ENCODE measurements around the gene PIKFYVE.

The PIKFYVE gene

DNA sequence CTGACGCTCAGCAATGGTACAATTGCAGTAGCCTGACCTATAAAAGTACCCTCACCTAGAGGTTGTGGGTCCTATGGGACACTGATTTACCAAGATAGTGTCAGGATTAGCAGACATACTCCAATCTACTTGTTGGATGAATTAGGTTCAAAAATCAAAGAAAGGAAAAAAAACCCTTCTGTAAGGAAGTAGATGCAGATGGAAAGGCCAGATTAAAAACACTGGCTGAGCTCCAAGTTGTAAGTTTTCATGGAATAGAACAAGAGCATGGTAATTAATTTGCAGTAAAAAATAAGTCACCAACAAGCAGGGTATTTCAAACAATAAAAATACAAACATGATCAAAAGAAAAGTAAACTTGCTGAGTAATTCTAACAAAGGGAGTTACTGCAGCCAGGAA is 37.6 kb upstream of the PIKFYVE start:
- Histone ChIP-seq H3K9me3 (no peaks in the 10 kb centered on the region), H3K27ac (no peak overlapping the region), H3K27me3 (no peaks in the 10 kb centered on the region), H3K4me3 (no peak overlapping the region), H3K4me1 (no peaks in the 10 kb centered on the region), H3K36me3 (no peaks in the 10 kb centered on the region)
- no peak for DNase-seq
- TF ChIP-seq, protein P1, sequence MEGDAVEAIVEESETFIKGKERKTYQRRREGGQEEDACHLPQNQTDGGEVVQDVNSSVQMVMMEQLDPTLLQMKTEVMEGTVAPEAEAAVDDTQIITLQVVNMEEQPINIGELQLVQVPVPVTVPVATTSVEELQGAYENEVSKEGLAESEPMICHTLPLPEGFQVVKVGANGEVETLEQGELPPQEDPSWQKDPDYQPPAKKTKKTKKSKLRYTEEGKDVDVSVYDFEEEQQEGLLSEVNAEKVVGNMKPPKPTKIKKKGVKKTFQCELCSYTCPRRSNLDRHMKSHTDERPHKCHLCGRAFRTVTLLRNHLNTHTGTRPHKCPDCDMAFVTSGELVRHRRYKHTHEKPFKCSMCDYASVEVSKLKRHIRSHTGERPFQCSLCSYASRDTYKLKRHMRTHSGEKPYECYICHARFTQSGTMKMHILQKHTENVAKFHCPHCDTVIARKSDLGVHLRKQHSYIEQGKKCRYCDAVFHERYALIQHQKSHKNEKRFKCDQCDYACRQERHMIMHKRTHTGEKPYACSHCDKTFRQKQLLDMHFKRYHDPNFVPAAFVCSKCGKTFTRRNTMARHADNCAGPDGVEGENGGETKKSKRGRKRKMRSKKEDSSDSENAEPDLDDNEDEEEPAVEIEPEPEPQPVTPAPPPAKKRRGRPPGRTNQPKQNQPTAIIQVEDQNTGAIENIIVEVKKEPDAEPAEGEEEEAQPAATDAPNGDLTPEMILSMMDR (IDR thresholded peaks at IDR 0.05): no peak
- intact Hi-C loops (cut with DNase I; ENCODE audit: low total_unique reads): no loop called here

DNA sequence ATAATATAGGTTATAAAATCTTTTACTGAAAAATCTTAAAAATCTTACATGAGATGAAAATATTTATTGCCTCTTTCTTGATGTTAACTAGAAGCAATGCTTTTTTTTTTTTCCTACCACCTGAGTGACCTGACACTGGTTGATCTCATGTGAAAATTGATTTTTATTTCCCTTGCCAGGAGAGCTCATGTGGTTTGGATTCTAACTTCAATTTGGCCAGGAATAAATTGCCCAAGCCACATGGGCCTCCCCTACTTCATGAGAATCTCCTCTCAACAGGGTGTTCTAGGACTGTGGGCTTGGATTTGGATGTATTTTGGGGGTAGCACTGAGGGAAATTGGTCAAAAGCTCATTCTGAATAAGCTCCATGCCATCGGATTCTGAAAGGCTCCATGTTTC is 31.3 kb upstream of the PIKFYVE start:
- no peak overlapping the region for H3K27ac ChIP-seq
- intact Hi-C loops (cut with DNase I; ENCODE audit: low total_unique reads): no loop called here
- no peak for DNase-seq
- H3K9me3 ChIP-seq: no peaks in the 10 kb centered on the region
- H3K4me1 ChIP-seq: no peaks in the 10 kb centered on the region
- no peaks in the 10 kb centered on the region for H3K27me3 ChIP-seq
- peaks cover 21 to 47% (median 25%) of the 10 kb centered on the region in 3 donors for H3K36me3 ChIP-seq
- no peak overlapping the region for H3K4me3 ChIP-seq
- TF ChIP-seq, protein P1 (IDR thresholded peaks at IDR 0.05): no peak

DNA sequence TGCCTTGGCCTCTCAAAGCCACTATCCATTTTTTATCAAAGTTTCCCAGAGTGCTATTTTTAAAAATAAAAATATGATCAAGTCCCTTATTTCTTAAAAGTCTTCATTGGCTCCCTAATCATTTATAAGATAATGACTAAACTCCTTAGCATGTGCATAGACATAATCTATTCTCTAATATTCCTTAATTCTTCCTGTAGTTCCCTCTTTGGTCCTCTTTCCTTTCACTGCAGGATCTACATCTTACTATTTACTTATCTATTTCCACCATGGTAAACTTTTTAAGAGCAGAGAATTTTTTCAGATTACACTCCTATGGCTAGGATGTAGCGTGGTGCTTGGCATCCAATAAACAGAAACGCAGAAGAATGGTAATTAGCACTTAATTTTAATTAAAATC is 30.2 kb upstream of the PIKFYVE start:
- Histone ChIP-seq H3K4me1 (no peaks in the 10 kb centered on the region), H3K27me3 (no peaks in the 10 kb centered on the region), H3K4me3 (no peak overlapping the region), H3K9me3 (no peaks in the 10 kb centered on the region), H3K36me3 (peaks cover 29 to 58% (median 32%) of the 10 kb centered on the region in 3 donors), H3K27ac (no peak overlapping the region)
- TF ChIP-seq, protein P1 (IDR thresholded peaks at IDR 0.05): no peak
- DNase-seq: no peak
- intact Hi-C loops (cut with DNase I; ENCODE audit: low total_unique reads): no loop called here

DNA sequence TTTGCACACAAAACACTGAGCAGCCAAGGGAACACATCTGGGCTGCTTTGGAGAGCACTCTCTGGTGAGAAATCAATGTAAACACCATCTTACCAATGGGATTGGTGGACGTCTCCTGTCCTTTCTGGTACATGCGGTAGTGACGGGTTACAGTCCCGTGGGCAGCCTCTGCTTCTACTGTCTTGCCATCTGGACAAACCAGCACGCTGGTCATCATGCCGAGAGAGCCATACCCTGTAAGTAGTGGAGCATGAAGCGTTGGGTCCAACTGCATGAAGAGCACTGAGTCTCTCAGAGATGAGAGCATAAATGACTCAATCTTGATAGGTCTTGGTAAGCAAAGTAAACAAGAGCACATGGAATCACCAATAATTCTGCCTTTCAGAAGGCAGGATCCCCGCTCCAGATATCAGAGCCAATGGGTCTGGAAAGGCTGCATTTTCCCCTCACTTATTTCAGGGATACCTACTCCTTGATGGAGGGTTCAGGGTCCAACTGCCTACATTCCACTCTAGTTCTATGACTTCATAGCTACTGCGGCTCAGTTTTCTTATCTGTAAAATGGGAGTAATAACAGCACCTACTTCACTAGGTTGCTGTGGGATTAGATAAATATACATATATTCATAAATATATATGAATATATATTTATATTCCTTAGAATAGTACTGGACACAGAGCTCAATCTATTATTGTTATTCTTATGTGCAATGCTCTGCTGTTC is 26.1 kb upstream of the PIKFYVE start:
- intact Hi-C loops (cut with DNase I; ENCODE audit: low total_unique reads): no loop called here
- Histone ChIP-seq H3K4me1 (no peaks in the 10 kb centered on the region), H3K27ac (no peak overlapping the region), H3K4me3 (no peak overlapping the region), H3K36me3 (peaks cover 49 to 97% (median 64%) of the 10 kb centered on the region in 3 donors), H3K27me3 (no peaks in the 10 kb centered on the region), H3K9me3 (no peaks in the 10 kb centered on the region)
- no peak for DNase-seq
- TF ChIP-seq, protein P1 (IDR thresholded peaks at IDR 0.05): no peak

DNA sequence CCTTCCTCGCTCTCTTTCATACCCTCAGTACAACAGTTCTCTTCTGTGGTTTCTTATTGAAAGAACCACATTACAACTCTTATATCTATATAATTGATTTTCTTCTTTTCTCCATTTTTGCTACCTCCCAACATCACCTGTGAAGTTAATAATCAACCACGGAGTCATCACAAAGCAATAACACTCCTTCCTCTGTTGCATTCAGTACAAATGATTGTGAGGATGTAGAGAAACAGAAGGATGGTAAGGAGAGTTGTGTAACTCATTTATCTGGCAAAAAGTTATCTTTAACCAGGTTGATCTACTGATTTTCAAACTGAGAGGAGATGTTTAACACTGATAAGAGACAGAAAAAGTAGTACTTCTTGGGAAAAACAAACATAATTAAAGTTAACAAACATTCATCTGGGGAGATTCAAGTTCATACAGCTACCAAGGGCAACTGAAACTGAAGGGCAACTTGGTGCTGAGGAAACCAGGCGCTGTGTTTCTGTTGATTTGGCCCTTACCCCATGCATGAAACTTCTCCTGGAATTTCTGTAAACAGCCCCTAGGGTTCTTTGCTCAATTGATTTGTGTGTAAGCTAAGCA is 25.3 kb upstream of the PIKFYVE start:
- TF ChIP-seq, protein P1 (IDR thresholded peaks at IDR 0.05): no peak
- no peak for DNase-seq
- Histone ChIP-seq H3K4me1 (no peaks in the 10 kb centered on the region), H3K27me3 (no peaks in the 10 kb centered on the region), H3K36me3 (peaks cover 46 to 94% (median 66%) of the 10 kb centered on the region in 3 donors), H3K27ac (no peak overlapping the region), H3K9me3 (no peaks in the 10 kb centered on the region), H3K4me3 (no peak overlapping the region)
- intact Hi-C loops (cut with DNase I; ENCODE audit: low total_unique reads): no loop called here
